HPDE6-E6E7 (cell line): ENCODE measurements around the gene CDC42EP4.

Experiments used
- DNase-seq: peaks from one replicate; pipeline ENCODE4 v3.0.0; 2011; ENCODE audit warnings: missing footprints; ENCODE audit errors: extremely low spot score

Gene CDC42EP4

GRCh38 chr17:73255671-73256181 lies 56.1 kb downstream of the CDC42EP4 start:
- DNase-seq, result no peak

GRCh38 chr17:73251871-73252270 lies 59.9 kb downstream of the CDC42EP4 start:
- DNase-seq, result no peak

GRCh38 chr17:73250851-73251640 lies 60.8 kb downstream of the CDC42EP4 start:
- no peak for DNase-seq

GRCh38 chr17:73249700-73250099 lies 62.1 kb downstream of the CDC42EP4 start:
- DNase-seq, result no peak

- no peak for DNase-seq
Measured at GRCh38 chr17:73248532-73248931, 63.3 kb downstream of the CDC42EP4 start.

GRCh38 chr17:73247726-73248125 lies 64.1 kb downstream of the CDC42EP4 start:
- no peak for DNase-seq

GRCh38 chr17:73240561-73240960 lies 71.2 kb downstream of the CDC42EP4 start:
- no peak for DNase-seq

GRCh38 chr17:73237714-73238113 lies 74.1 kb downstream of the CDC42EP4 start:
- no peak for DNase-seq

GRCh38 chr17:73234736-73235135 lies 77.1 kb downstream of the CDC42EP4 start:
- no peak for DNase-seq
